SK-N-MC (cell line): ENCODE measurements around the gene SEC22C.

Experiments
- EZH2 ChIP-seq: fragments of 200-600 bp; sonication (generic); IDR thresholded peaks from one replicate; pipeline ENCODE4 v1.6.1; 2017; ENCODE audit warnings: antibody characterized with exemption
- FOXP2 ChIP-seq: optimal IDR thresholded peaks from 2 replicates; pipeline ENCODE3; 2011; ENCODE audit warnings: mild to moderate bottlenecking, moderate library complexity; ENCODE audit not compliant: insufficient read depth; ENCODE audit errors: extremely low read length, control extremely low read depth
- POLR2AphosphoS5 ChIP-seq: IDR thresholded peaks from 2 replicates; pipeline ENCODE4 v1.6.1; 2012; ENCODE audit warnings: mild to moderate bottlenecking, low read depth, low read length, borderline replicate concordance

DNA sequence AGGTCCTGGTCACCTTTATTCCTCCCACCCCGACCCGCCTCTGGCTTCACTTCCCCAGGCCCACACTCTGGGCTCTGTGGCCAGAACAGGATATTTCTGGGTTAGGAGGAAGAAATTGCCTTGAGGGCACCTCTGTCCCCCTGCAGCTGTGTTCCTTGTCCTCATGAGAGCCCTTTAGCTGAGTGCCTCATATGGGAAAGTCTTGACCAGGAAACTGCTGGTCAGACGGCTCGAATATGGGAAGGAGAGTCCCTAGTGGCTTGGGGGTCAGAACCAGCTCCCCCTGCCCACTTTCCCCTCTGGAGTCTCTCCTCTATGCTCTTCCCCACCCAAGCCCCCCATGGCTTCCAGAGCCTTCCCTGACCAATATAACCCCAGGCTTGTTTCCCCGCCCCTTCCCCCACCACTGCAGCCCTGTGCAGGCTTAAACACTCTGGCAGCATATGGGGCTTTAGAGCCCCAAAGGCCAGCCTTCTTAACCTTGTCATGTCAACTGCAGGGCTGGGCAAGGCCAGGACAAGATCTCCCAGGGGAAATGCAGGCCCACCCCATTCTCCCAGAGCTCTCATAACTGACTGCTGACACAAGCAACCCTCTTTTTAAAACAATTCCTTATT, 36.4 kb downstream of the SEC22C start:
- TF ChIP-seq FOXP2 (no peak), POLR2AphosphoS5 (no peak), EZH2 (no peak)
